GM12878 (cell line): ENCODE data around the gene KIF6. TPM values are rescaled to one million over a fixed set of nuclear protein-coding genes. Genes with fewer than 3 reads are reported as not detected.

ENCODE experiments used
- ATAC-seq: fragments of 200-7000 bp; cut with Tn5 transposase; 3 replicates; pipeline ENCODE4 v1.9.1; 2020; ENCODE audit warnings: mild to moderate bottlenecking, moderate library complexity
- BruUV-seq: library from RNA; stranded (reverse); fragments of 400-500 nt; replicated peaks from 2 replicates; lab custom pipeline; 2021; lab: Mats Ljungman, UMichigan
- CTCF ChIA-PET: fragments of 300-600 bp; sonication (Branson Sonifier 250); formaldehyde crosslinking; extraction: SDS; loops from one replicate; lab custom pipeline; 2021; ENCODE audit warnings: inconsistent platforms; lab: Yijun Ruan, JAX
- POLR2A ChIA-PET: fragments of 350-600 bp; formaldehyde crosslinking; extraction: SDS; loops from one replicate; lab custom pipeline; 2021; ENCODE audit warnings: inconsistent platforms; lab: Charles Lee
- RAD21 ChIA-PET: fragments of 300-600 bp; sonication (Branson Sonifier 250); formaldehyde crosslinking; loops from one replicate; lab custom pipeline; 2023; ENCODE audit warnings: antibody characterized with exemption; ENCODE audit not compliant: unreplicated experiment; lab: Charles Lee
- SMC1A ChIA-PET: fragments of 300-600 bp; sonication (Branson Sonifier 250); formaldehyde crosslinking; loops from one replicate; lab custom pipeline; 2023; ENCODE audit not compliant: unreplicated experiment, uncharacterized antibody; lab: Charles Lee
- DNase-seq: peaks from one replicate; pipeline ENCODE4 v3.0.0-alpha.2; 2011; ENCODE audit warnings: low read depth, low spot score
- FAIRE-seq: peaks from 3 replicates; lab custom pipeline; 2011; peaks lifted over from hg19 to GRCh38; lab: Jason Lieb, UNC
- H2AFZ ChIP-seq: 2 replicates; pipeline ENCODE4 v1.6.0; 2011; ENCODE audit warnings: low read depth, low read length, control low read depth; ENCODE audit not compliant: control insufficient read depth
- H3K27ac ChIP-seq: 2 replicates; pipeline ENCODE4 v1.5.1; 2011; ENCODE audit warnings: control low read depth; ENCODE audit not compliant: control insufficient read depth, insufficient read depth
- H3K27me3 ChIP-seq, 2 experiments: replicated peaks in 1 of 2; 2 replicates each; pipeline versions ENCODE4 v1.6.0 to v1.6.1; 2011; ENCODE audit warnings: low read length in 1 of 2; ENCODE audit not compliant: control insufficient read depth in 2 of 2, insufficient read depth in 2 of 2
- H3K36me3 ChIP-seq, 2 experiments: 2 replicates each; pipeline ENCODE4 v1.5.1; 2011; ENCODE audit warnings: low read length in 1 of 2; ENCODE audit not compliant: control insufficient read depth in 2 of 2, insufficient read depth in 2 of 2
- H3K4me1 ChIP-seq: 2 replicates; pipeline ENCODE4 v1.6.1; 2011; ENCODE audit warnings: mild to moderate bottlenecking, low read length, moderate library complexity, mixed read lengths; ENCODE audit not compliant: control insufficient read depth, insufficient read depth
- H3K4me2 ChIP-seq: 2 replicates; pipeline ENCODE4 v1.6.0; 2011; ENCODE audit warnings: control low read depth; ENCODE audit not compliant: control insufficient read depth, insufficient read depth
- H3K4me3 ChIP-seq: fragments of 200-600 bp; sonication (generic); 2 replicates; pipeline ENCODE4 v1.5.1; 2016
- H3K79me2 ChIP-seq: 2 replicates; pipeline ENCODE4 v1.6.0; 2011; ENCODE audit warnings: low read length; ENCODE audit not compliant: control insufficient read depth, insufficient read depth
- H3K9ac ChIP-seq: 2 replicates; pipeline ENCODE4 v1.8.0; 2011; ENCODE audit warnings: low read length, control low read depth, mixed read lengths; ENCODE audit not compliant: control insufficient read depth, insufficient read depth
- H3K9me3 ChIP-seq: replicated peaks from 3 replicates; pipeline ENCODE4 v1.5.1; 2011; ENCODE audit warnings: mild to moderate bottlenecking, low read length; ENCODE audit not compliant: control insufficient read depth, insufficient read depth
- H4K20me1 ChIP-seq: 2 replicates; pipeline ENCODE4 v1.6.0; 2011; ENCODE audit not compliant: control insufficient read depth, insufficient read depth
- CBX5 ChIP-seq: sonication (generic); IDR thresholded peaks from 2 replicates; pipeline ENCODE4 v1.6.1; 2016; ENCODE audit warnings: low read depth, moderate library complexity, mild to moderate bottlenecking, inconsistent platforms
- HDGF ChIP-seq: fragments of 450-650 bp; IDR thresholded peaks from 2 replicates; pipeline ENCODE4 v1.6.1; 2016; ENCODE audit warnings: antibody characterized with exemption
- IKZF1 ChIP-seq: fragments of 450-650 bp; conservative IDR thresholded peaks from 2 replicates; pipeline ENCODE4 v1.6.1; 2017; ENCODE audit warnings: antibody characterized with exemption, mild to moderate bottlenecking
- REST ChIP-seq: IDR thresholded peaks from 2 replicates; pipeline ENCODE4 v1.6.1; 2012; ENCODE audit warnings: mild to moderate bottlenecking, low read depth, low read length
- SMAD5 ChIP-seq: IDR thresholded peaks from 2 replicates; pipeline ENCODE4 v1.6.1; 2016; ENCODE audit warnings: antibody characterized with exemption, low read depth
- WGBS: methylation state at CpG from one replicate; pipeline ENCODE4 v1.1.6; 2016; ENCODE audit warnings: low lambda C conversion rate; ENCODE audit not compliant: insufficient replicate concordance, insufficient coverage; ENCODE audit errors: missing lambda C conversion rate; 5-methylcytosine and 5-hydroxymethylcytosine counted together
- in situ Hi-C: fragments of 300-500 bp; cut with MboI; formaldehyde crosslinking; loops from 9 replicates; pipeline ENCODE4 v1.14.3; 2018; ENCODE audit warnings: mixed read lengths
- intact Hi-C: fragments of 100-400 bp; cut with micrococcal nuclease; formaldehyde crosslinking; loops from one replicate; pipeline ENCODE4 v1.14.2; 2022; ENCODE audit not compliant: unreplicated experiment
- polyA plus RNA-seq, 11 experiments: library from polyadenylated mRNA; depleted of rRNA in 4 of 11; unstranded in 6 of 11; stranded (reverse) in 5 of 11; fragments of >200 nt; fragmentation: Nextera tagmentation in 4 of 11; fragmentation: Illumina TruSeq in 1 of 11; extraction: Ambion mirVana in 4 of 11; extraction: Trizol in 1 of 11; gene quantifications; 1 replicate in 1 of 11; 2 replicates in 10 of 11; pipeline versions ENCODE4 v1.2.1 to v1.2.3, GENCODE V29; 2011 to 2016; ENCODE audit warnings: inconsistent platforms in 2 of 11, missing spikeins in 2 of 11, low read depth in 1 of 11
- total RNA-seq, 4 experiments: library from RNA; depleted of rRNA in 3 of 4; stranded (reverse); fragments of >200 nt in 3 of 4; fragmentation: Illumina TruSeq in 1 of 4; extraction: Trizol in 1 of 4; gene quantifications; 2 replicates each; pipeline versions ENCODE4 v1.2.1 to v1.2.3, GENCODE V29; 2013 to 2021

KIF6 gene
- total and polyA plus RNA-seq, 10 of the 15 experiments (the other 5 are each of a cell fraction or from before 2014, with no cell fraction given): 0.09 to 1.0 (median 0.28) TPM

- Histone ChIP-seq H3K36me3 (no peaks in the 10 kb centered on the region), H3K27me3 (no peaks in the 10 kb centered on the region), H2AFZ (no peak overlapping the region), H3K9ac (no peak overlapping the region), H4K20me1 (no peaks in the 10 kb centered on the region), H3K4me1 (no peaks in the 10 kb centered on the region), H3K4me3 (no peak overlapping the region), H3K4me2 (no peak overlapping the region), H3K79me2 (no peaks in the 10 kb centered on the region), H3K27ac (no peak overlapping the region), H3K9me3 (no peaks in the 10 kb centered on the region)
- SMC1A ChIA-PET: interaction anchor here (0.9 to 1.4 kb wide), 4 partner anchors 10 to 94 kb away, joined by 3 to 4 read pairs (median 3); no protein-coding TSS in a partner anchor
- in situ Hi-C loops (no loop called here), intact Hi-C loops (no loop called here)
- RAD21 ChIA-PET: interaction anchor here (1.7 kb wide), 1 partner anchor 14 kb away, joined by 5 read pairs; no protein-coding TSS in a partner anchor
- 79% methylated on average over 2 of the region's 2 CpGs for WGBS
- CTCF ChIA-PET: interaction anchor here (1.1 to 1.4 kb wide), 2 partner anchors 9 to 13 kb away, joined by 3 to 4 read pairs; no protein-coding TSS in a partner anchor
- ATAC-seq (peak; percentile 32; the same call in 2 of the 3 replicates), DNase-seq (no peak), FAIRE-seq (no peak)
- POLR2A ChIA-PET: no interaction called here
- TF ChIP-seq HDGF: no peak
- TF ChIP-seq REST: no peak
- TF ChIP-seq SMAD5: no peak
- no peak for TF ChIP-seq CBX5
- TF ChIP-seq IKZF1: no peak
- BruUV-seq: no TSS peak
Measured at GRCh38 chr6:39599341-39599740, 125.9 kb downstream of the KIF6 start.
